WTC11 (cell line): ENCODE data around the gene DUSP5.

Source experiments
- ATF3 ChIP-seq: sonication (generic); formaldehyde crosslinking; conservative IDR thresholded peaks from 2 replicates; pipeline ENCODE4 v1.8.1; 2022; ENCODE audit warnings: mild to moderate bottlenecking, missing genetic modification reagents
- CDX4 ChIP-seq: fragments of 250-450 bp; sonication (Bioruptor Pico); IDR thresholded peaks from 2 replicates; pipeline ENCODE4 v1.9.0; 2021; ENCODE audit warnings: moderate library complexity, mild to moderate bottlenecking, inconsistent platforms, borderline replicate concordance
- CREB1 ChIP-seq: sonication (generic); formaldehyde crosslinking; IDR thresholded peaks from 2 replicates; pipeline ENCODE4 v1.8.0; 2023; ENCODE audit warnings: mild to moderate bottlenecking, missing genetic modification reagents
- CTCF ChIP-seq: fragments of 200-600 bp; IDR thresholded peaks from 2 replicates; pipeline ENCODE4 v1.8.0; 2022; ENCODE audit warnings: antibody characterized with exemption
- FOXP1 ChIP-seq: sonication (generic); formaldehyde crosslinking; IDR thresholded peaks from 2 replicates; pipeline ENCODE4 v1.8.0; 2022; ENCODE audit warnings: missing genetic modification reagents, mild to moderate bottlenecking, moderate library complexity, borderline replicate concordance
- JUN ChIP-seq: sonication (generic); formaldehyde crosslinking; IDR thresholded peaks from 2 replicates; pipeline ENCODE4 v1.8.0; 2023; ENCODE audit warnings: mild to moderate bottlenecking, missing genetic modification reagents
- NR1H2 ChIP-seq: sonication (generic); formaldehyde crosslinking; IDR thresholded peaks from 2 replicates; pipeline ENCODE4 v1.9.0; 2021; ENCODE audit warnings: mild to moderate bottlenecking, moderate library complexity, missing genetic modification reagents
- RELA ChIP-seq: sonication (generic); formaldehyde crosslinking; IDR thresholded peaks from 2 replicates; pipeline ENCODE4 v1.8.1; 2022; ENCODE audit warnings: missing genetic modification reagents, mild to moderate bottlenecking, borderline replicate concordance
- SMAD4 ChIP-seq: sonication (generic); formaldehyde crosslinking; IDR thresholded peaks from 2 replicates; pipeline ENCODE4 v1.8.0; 2022; ENCODE audit warnings: mild to moderate bottlenecking, missing genetic modification reagents
- SP1 ChIP-seq: sonication (generic); formaldehyde crosslinking; conservative IDR thresholded peaks from 2 replicates; pipeline ENCODE4 v1.8.1; 2022; ENCODE audit warnings: missing genetic modification reagents
- USF1 ChIP-seq: sonication (generic); formaldehyde crosslinking; IDR thresholded peaks from 2 replicates; pipeline ENCODE4 v1.8.0; 2022; ENCODE audit warnings: mild to moderate bottlenecking, missing genetic modification reagents
- ZNF416 ChIP-seq: fragments of 250-450 bp; sonication (Bioruptor Pico); IDR thresholded peaks from 2 replicates; pipeline ENCODE4 v1.9.0; 2021; ENCODE audit warnings: mild to moderate bottlenecking, inconsistent platforms
- TF ChIP-seq, protein P1 (sequence below): sonication (generic); formaldehyde crosslinking; IDR thresholded peaks from 2 replicates; pipeline ENCODE4 v1.8.1; 2023; ENCODE audit warnings: mild to moderate bottlenecking, missing genetic modification reagents, borderline replicate concordance
- TF ChIP-seq, protein P2 (sequence below): sonication (generic); formaldehyde crosslinking; IDR thresholded peaks from 2 replicates; pipeline ENCODE4 v1.8.1; 2022; ENCODE audit warnings: low read depth, missing genetic modification reagents, borderline replicate concordance

GRCh38 chr10:110535958-110536891, 38.5 kb downstream of the DUSP5 start:
- TF ChIP-seq CTCF (no peak), SMAD4 (CRISPR knock-in tag) (no peak), CDX4 (CRISPR knock-in tag) (no peak), NR1H2 (CRISPR knock-in tag) (no peak), FOXP1 (CRISPR knock-in tag) (no peak), RELA (CRISPR knock-in tag) (no peak), JUN (no peak), ZNF416 (no peak), USF1 (CRISPR knock-in tag) (no peak), SP1 (CRISPR knock-in tag) (no peak), ATF3 (no peak), CREB1 (no peak)
- TF ChIP-seq, protein P1, sequence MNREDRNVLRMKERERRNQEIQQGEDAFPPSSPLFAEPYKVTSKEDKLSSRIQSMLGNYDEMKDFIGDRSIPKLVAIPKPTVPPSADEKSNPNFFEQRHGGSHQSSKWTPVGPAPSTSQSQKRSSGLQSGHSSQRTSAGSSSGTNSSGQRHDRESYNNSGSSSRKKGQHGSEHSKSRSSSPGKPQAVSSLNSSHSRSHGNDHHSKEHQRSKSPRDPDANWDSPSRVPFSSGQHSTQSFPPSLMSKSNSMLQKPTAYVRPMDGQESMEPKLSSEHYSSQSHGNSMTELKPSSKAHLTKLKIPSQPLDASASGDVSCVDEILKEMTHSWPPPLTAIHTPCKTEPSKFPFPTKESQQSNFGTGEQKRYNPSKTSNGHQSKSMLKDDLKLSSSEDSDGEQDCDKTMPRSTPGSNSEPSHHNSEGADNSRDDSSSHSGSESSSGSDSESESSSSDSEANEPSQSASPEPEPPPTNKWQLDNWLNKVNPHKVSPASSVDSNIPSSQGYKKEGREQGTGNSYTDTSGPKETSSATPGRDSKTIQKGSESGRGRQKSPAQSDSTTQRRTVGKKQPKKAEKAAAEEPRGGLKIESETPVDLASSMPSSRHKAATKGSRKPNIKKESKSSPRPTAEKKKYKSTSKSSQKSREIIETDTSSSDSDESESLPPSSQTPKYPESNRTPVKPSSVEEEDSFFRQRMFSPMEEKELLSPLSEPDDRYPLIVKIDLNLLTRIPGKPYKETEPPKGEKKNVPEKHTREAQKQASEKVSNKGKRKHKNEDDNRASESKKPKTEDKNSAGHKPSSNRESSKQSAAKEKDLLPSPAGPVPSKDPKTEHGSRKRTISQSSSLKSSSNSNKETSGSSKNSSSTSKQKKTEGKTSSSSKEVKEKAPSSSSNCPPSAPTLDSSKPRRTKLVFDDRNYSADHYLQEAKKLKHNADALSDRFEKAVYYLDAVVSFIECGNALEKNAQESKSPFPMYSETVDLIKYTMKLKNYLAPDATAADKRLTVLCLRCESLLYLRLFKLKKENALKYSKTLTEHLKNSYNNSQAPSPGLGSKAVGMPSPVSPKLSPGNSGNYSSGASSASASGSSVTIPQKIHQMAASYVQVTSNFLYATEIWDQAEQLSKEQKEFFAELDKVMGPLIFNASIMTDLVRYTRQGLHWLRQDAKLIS (CRISPR knock-in tag) = no peak
- TF ChIP-seq, protein P2, sequence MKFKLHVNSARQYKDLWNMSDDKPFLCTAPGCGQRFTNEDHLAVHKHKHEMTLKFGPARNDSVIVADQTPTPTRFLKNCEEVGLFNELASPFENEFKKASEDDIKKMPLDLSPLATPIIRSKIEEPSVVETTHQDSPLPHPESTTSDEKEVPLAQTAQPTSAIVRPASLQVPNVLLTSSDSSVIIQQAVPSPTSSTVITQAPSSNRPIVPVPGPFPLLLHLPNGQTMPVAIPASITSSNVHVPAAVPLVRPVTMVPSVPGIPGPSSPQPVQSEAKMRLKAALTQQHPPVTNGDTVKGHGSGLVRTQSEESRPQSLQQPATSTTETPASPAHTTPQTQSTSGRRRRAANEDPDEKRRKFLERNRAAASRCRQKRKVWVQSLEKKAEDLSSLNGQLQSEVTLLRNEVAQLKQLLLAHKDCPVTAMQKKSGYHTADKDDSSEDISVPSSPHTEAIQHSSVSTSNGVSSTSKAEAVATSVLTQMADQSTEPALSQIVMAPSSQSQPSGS (CRISPR knock-in tag) = no peak
